ACC112 (cell line): Measurements from ENCODE around the gene CHM.
"Not testable (repeated sequence)": the region's sequence is repeated elsewhere in the genome, so short reads cannot be mapped to it uniquely, and the experiment has no call there.

ENCODE experiments used
- H2AFZ ChIP-seq: fragments of 200-600 bp; sonication (generic); one replicate; pipeline ENCODE4 v1.6.0; 2017; ENCODE audit warnings: antibody characterized with exemption, low read length; ENCODE audit not compliant: unreplicated experiment
- H3K27ac ChIP-seq: fragments of 200-600 bp; sonication (generic); 2 replicates; pipeline ENCODE4 v1.5.1; 2014; ENCODE audit warnings: low read depth, mild to moderate bottlenecking, antibody characterized with exemption, low read length, moderate library complexity
- H3K27me3 ChIP-seq: fragments of 200-600 bp; sonication (generic); 2 replicates; pipeline ENCODE4 v1.6.1; 2014; ENCODE audit warnings: mild to moderate bottlenecking, antibody characterized with exemption, low read length, moderate library complexity, mixed read lengths; ENCODE audit not compliant: insufficient read depth
- H3K36me3 ChIP-seq: fragments of 200-600 bp; sonication (generic); 2 replicates; pipeline ENCODE4 v1.6.1; 2016; ENCODE audit warnings: mild to moderate bottlenecking, antibody characterized with exemption, low read length, moderate library complexity, mixed read lengths; ENCODE audit not compliant: insufficient read depth
- H3K4me1 ChIP-seq: fragments of 200-600 bp; sonication (generic); one replicate; pipeline ENCODE4 v1.6.1; 2016; ENCODE audit warnings: low read length, mixed read lengths; ENCODE audit not compliant: insufficient read depth, unreplicated experiment, control insufficient read depth
- H3K4me3 ChIP-seq: fragments of 200-600 bp; sonication (generic); 2 replicates; pipeline ENCODE4 v1.5.1; 2014; ENCODE audit warnings: mild to moderate bottlenecking, low read depth, low read length
- H3K79me2 ChIP-seq: fragments of 200-600 bp; sonication (generic); one replicate; pipeline ENCODE4 v1.6.0; 2016; ENCODE audit warnings: low read length; ENCODE audit not compliant: control insufficient read depth, unreplicated experiment, insufficient read depth

Gene CHM

GRCh38 chrX:85963736-85964135 lies 83.6 kb downstream of the CHM start:
- Histone ChIP-seq H2AFZ (no peak overlapping the region), H3K27me3 (no peaks in the 10 kb centered on the region), H3K36me3 (no peaks in the 10 kb centered on the region), H3K4me3 (no peak overlapping the region), H3K27ac (no peak overlapping the region), H3K4me1 (peaks cover 12% of the 10 kb centered on the region), H3K79me2 (no peaks in the 10 kb centered on the region)

- H3K79me2 ChIP-seq = no peaks in the 10 kb centered on the region
- H3K27me3 ChIP-seq = no peaks in the 10 kb centered on the region
- H3K4me1 ChIP-seq = no peaks in the 10 kb centered on the region
- no peak overlapping the region for H3K4me3 ChIP-seq
- no peak overlapping the region for H2AFZ ChIP-seq
- peaks cover 17% of the 10 kb centered on the region; the same call in 1 of the 2 replicates for H3K36me3 ChIP-seq
- H3K27ac ChIP-seq = no peak overlapping the region
Measured at GRCh38 chrX:85955510-85955909, 91.8 kb downstream of the CHM start.

- H3K79me2 ChIP-seq, H3K4me3 ChIP-seq, H3K27ac ChIP-seq, H3K4me1 ChIP-seq, H2AFZ ChIP-seq, H3K27me3 ChIP-seq: not testable (repeated sequence)
- H3K36me3 ChIP-seq = peaks cover 10% of the 10 kb centered on the region
Measured at GRCh38 chrX:85944751-85945150, 102.6 kb downstream of the CHM start.

- Histone ChIP-seq H3K79me2 (no peaks in the 10 kb centered on the region), H3K27me3 (no peaks in the 10 kb centered on the region), H3K36me3 (no peaks in the 10 kb centered on the region; the same call in 1 of the 2 replicates), H3K4me3 (no peak overlapping the region), H2AFZ (no peak overlapping the region), H3K27ac (no peak overlapping the region), H3K4me1 (no peaks in the 10 kb centered on the region)
Measured at GRCh38 chrX:85941275-85941674, 106.1 kb downstream of the CHM start.

GRCh38 chrX:85939942-85940341 lies 107.4 kb downstream of the CHM start:
- H3K27ac ChIP-seq, H3K79me2 ChIP-seq, H3K4me1 ChIP-seq, H3K27me3 ChIP-seq, H3K36me3 ChIP-seq, H2AFZ ChIP-seq, H3K4me3 ChIP-seq: not testable (repeated sequence)

GRCh38 chrX:85934399-85934798 lies 113.0 kb downstream of the CHM start:
- not testable (repeated sequence) for H3K79me2 ChIP-seq, H2AFZ ChIP-seq, H3K36me3 ChIP-seq, H3K27ac ChIP-seq, H3K4me3 ChIP-seq, H3K27me3 ChIP-seq, H3K4me1 ChIP-seq

- Histone ChIP-seq H3K27me3 (no peaks in the 10 kb centered on the region), H3K27ac (no peak overlapping the region), H3K4me1 (no peaks in the 10 kb centered on the region), H3K36me3 (no peaks in the 10 kb centered on the region; the same call in 1 of the 2 replicates), H3K79me2 (no peaks in the 10 kb centered on the region), H3K4me3 (no peak overlapping the region), H2AFZ (no peak overlapping the region)
Measured at GRCh38 chrX:85930099-85930498, 117.3 kb downstream of the CHM start.

GRCh38 chrX:85928606-85929005 lies 118.8 kb downstream of the CHM start:
- Histone ChIP-seq H3K4me1 (peaks cover 1% of the 10 kb centered on the region), H2AFZ (no peak overlapping the region), H3K4me3 (no peak overlapping the region), H3K27ac (no peak overlapping the region), H3K36me3 (no peaks in the 10 kb centered on the region), H3K27me3 (no peaks in the 10 kb centered on the region), H3K79me2 (no peaks in the 10 kb centered on the region)

- H3K4me1 ChIP-seq = peaks cover 8% of the 10 kb centered on the region
- H3K4me3 ChIP-seq = no peak overlapping the region
- no peaks in the 10 kb centered on the region for H3K27me3 ChIP-seq
- no peak overlapping the region for H3K27ac ChIP-seq
- H2AFZ ChIP-seq = no peak overlapping the region
- no peaks in the 10 kb centered on the region for H3K36me3 ChIP-seq
- peaks cover 2% of the 10 kb centered on the region for H3K79me2 ChIP-seq
Measured at GRCh38 chrX:85927740-85928139, 119.6 kb downstream of the CHM start.

- H3K27ac ChIP-seq = peak overlapping the region; percentile 65
- peaks cover 4% of the 10 kb centered on the region for H3K79me2 ChIP-seq
- H3K36me3 ChIP-seq = no peaks in the 10 kb centered on the region
- no peak overlapping the region; the same call in 1 of the 2 replicates for H3K4me3 ChIP-seq
- H3K27me3 ChIP-seq = no peaks in the 10 kb centered on the region
- H3K4me1 ChIP-seq = peaks cover 14% of the 10 kb centered on the region
- H2AFZ ChIP-seq = no peak overlapping the region
Measured at GRCh38 chrX:85922821-85923220, 124.5 kb downstream of the CHM start.

GRCh38 chrX:85916656-85917280 lies 130.6 kb downstream of the CHM start:
- H3K79me2 ChIP-seq, H3K4me3 ChIP-seq, H3K27ac ChIP-seq, H3K27me3 ChIP-seq, H2AFZ ChIP-seq, H3K4me1 ChIP-seq, H3K36me3 ChIP-seq: not testable (repeated sequence)
